ENCODE data around the gene ARHGAP29. TPM values are rescaled to one million over a fixed set of nuclear protein-coding genes. Genes with fewer than 3 reads are reported as not detected.
A peak's percentile ranks its signal among the peaks of the same experiment; 100 is the strongest.

Gene ARHGAP29
- total and polyA plus RNA-seq, 2 experiments from 2014 or later: 7.4 to 8.1 TPM

- Histone ChIP-seq H3K36me3 (no peaks in the 10 kb centered on the region), H3K27ac (no peak overlapping the region), H3K4me3 (no peak overlapping the region), H3K9me3 (ENCODE audit: low read depth) (no peaks in the 10 kb centered on the region), H3K4me1 (ENCODE audit: low read depth) (no peaks in the 10 kb centered on the region), H3K27me3 (no peaks in the 10 kb centered on the region)
- no peak for TF ChIP-seq CTCF (IDR thresholded peaks at IDR 0.05; ENCODE audit: low read depth, low read length)
- no peak for DNase-seq (ENCODE audit: low read depth in 1 of 2, low spot score in 1 of 2)
Measured at GRCh38 chr1:94143809-94144176, 93.6 kb downstream of the ARHGAP29 start.

- H3K4me1 ChIP-seq (ENCODE audit: low read depth): no peaks in the 10 kb centered on the region
- no peak overlapping the region for H3K27ac ChIP-seq
- no peaks in the 10 kb centered on the region for H3K9me3 ChIP-seq (ENCODE audit: low read depth)
- H3K27me3 ChIP-seq: no peaks in the 10 kb centered on the region
- no peak for DNase-seq (ENCODE audit: low read depth in 1 of 2, low spot score in 1 of 2)
- no peaks in the 10 kb centered on the region for H3K36me3 ChIP-seq
- no peak overlapping the region for H3K4me3 ChIP-seq
- TF ChIP-seq CTCF (IDR thresholded peaks at IDR 0.05; ENCODE audit: low read depth, low read length): no peak
Measured at GRCh38 chr1:94143173-94143808, 94.1 kb downstream of the ARHGAP29 start.

GRCh38 chr1:94142583-94142982 lies 94.8 kb downstream of the ARHGAP29 start:
- no peak for TF ChIP-seq CTCF (IDR thresholded peaks at IDR 0.05; ENCODE audit: low read depth, low read length)
- Histone ChIP-seq H3K27ac (no peak overlapping the region), H3K4me3 (no peak overlapping the region), H3K4me1 (ENCODE audit: low read depth) (no peaks in the 10 kb centered on the region), H3K27me3 (no peaks in the 10 kb centered on the region), H3K9me3 (ENCODE audit: low read depth) (no peaks in the 10 kb centered on the region), H3K36me3 (no peaks in the 10 kb centered on the region)
- DNase-seq (ENCODE audit: low read depth in 1 of 2, low spot score in 1 of 2): peak in 1 of 2 donors; percentile 27

GRCh38 chr1:94142022-94142421 lies 95.4 kb downstream of the ARHGAP29 start:
- Histone ChIP-seq H3K27me3 (no peaks in the 10 kb centered on the region), H3K4me1 (ENCODE audit: low read depth) (no peaks in the 10 kb centered on the region), H3K36me3 (no peaks in the 10 kb centered on the region), H3K9me3 (ENCODE audit: low read depth) (no peaks in the 10 kb centered on the region), H3K27ac (no peak overlapping the region), H3K4me3 (no peak overlapping the region)
- TF ChIP-seq CTCF (IDR thresholded peaks at IDR 0.05; ENCODE audit: low read depth, low read length): no peak
- peak in 1 of 2 donors; percentile 50 for DNase-seq (ENCODE audit: low read depth in 1 of 2, low spot score in 1 of 2)

- Histone ChIP-seq H3K36me3 (no peaks in the 10 kb centered on the region), H3K4me3 (no peak overlapping the region), H3K9me3 (ENCODE audit: low read depth) (no peaks in the 10 kb centered on the region), H3K27me3 (no peaks in the 10 kb centered on the region), H3K27ac (no peak overlapping the region), H3K4me1 (ENCODE audit: low read depth) (no peaks in the 10 kb centered on the region)
- DNase-seq (ENCODE audit: low read depth in 1 of 2, low spot score in 1 of 2): no peak
- no peak for TF ChIP-seq CTCF (IDR thresholded peaks at IDR 0.05; ENCODE audit: low read depth, low read length)
Measured at GRCh38 chr1:94132111-94132510, 105.3 kb downstream of the ARHGAP29 start.
